SH-SY5Y (cell line): Measurements from ENCODE around the gene BORCS5.

ENCODE experiments used
- GATA2 ChIP-seq: IDR thresholded peaks from 2 replicates; pipeline ENCODE4 v1.6.1; 2011; ENCODE audit warnings: mild to moderate bottlenecking, low read depth, low read length
- GATA3 ChIP-seq: IDR thresholded peaks from 2 replicates; pipeline ENCODE4 v1.6.1; 2011; ENCODE audit warnings: low read depth, mild to moderate bottlenecking, low read length, moderate library complexity

Gene BORCS5

GRCh38 chr12:12511895-12512711, 155.2 kb downstream of the BORCS5 start:
- peak; percentile 96 for TF ChIP-seq GATA2
- peak; percentile 85 for TF ChIP-seq GATA3

- TF ChIP-seq GATA2: no peak
- no peak for TF ChIP-seq GATA3
Measured at GRCh38 chr12:12513416-12514006, 156.6 kb downstream of the BORCS5 start.

DNA sequence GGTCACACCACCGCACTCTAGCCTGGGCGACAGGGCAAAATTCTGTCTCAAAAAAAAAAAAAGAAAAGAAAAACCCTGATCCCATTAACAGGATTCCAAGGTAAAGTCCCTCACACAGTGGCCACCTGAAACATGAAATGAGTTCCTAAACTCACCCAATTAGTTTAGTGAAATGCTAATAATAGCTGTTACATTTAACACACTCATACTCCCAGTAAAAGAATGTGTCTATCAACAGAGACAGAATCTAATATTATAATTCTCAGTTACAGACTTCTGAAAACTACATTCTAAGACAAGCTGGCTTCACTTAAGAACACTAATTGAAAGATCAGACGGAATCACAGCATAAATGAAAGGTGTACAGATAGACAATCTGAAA, 161.6 kb downstream of the BORCS5 start:
- TF ChIP-seq GATA3 (no peak), GATA2 (no peak)

DNA sequence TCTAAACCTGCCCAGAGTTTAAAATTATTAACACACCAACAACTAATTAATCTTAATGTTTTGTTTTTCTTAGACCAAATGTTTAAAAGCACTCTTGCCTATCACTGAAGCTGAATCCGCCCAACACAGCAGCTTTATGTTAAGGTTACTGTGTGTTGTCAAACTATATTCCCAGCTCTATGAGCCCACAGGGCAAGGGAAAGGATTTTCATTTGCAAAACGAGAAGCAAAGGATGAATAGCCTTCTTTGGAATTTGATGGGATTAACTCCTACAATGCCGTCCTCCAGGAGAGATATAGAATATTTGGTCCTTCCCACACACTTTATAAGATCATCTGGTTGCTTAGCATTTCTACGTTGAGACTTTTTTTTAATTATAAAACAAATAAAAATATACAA, 162.0 kb downstream of the BORCS5 start:
- TF ChIP-seq GATA3 (no peak), GATA2 (no peak)
